HepG2 (cell line): ENCODE data around the gene CCDC8. TPM values are rescaled to one million over a fixed set of nuclear protein-coding genes. Genes with fewer than 3 reads are reported as not detected.

Source experiments
- ARID3A ChIP-seq: IDR thresholded peaks from 2 replicates; pipeline ENCODE4 v1.6.1; 2012; ENCODE audit warnings: low read depth, low read length, improper control_type of control experiment
- ARNTL ChIP-seq: sonication (generic); formaldehyde crosslinking; IDR thresholded peaks from 2 replicates; pipeline ENCODE4 v1.4.0; 2020; ENCODE audit warnings: mild to moderate bottlenecking, missing genetic modification reagents
- CBX2 ChIP-seq, 2 experiments: fragments of 200-600 bp in 1 of 2; sonication (generic); formaldehyde crosslinking in 1 of 2; IDR thresholded peaks; 2 replicates each; pipeline versions ENCODE4 v1.7.0 to v1.8.1; 2018 to 2022; ENCODE audit warnings: low read depth in 2 of 2, low read length in 1 of 2, mild to moderate bottlenecking in 1 of 2, missing genetic modification reagents in 1 of 2
- CBX5 ChIP-seq: sonication (generic); formaldehyde crosslinking; IDR thresholded peaks from 2 replicates; pipeline ENCODE4 v1.4.0; 2020; ENCODE audit warnings: missing genetic modification reagents, borderline replicate concordance
- HNF1A ChIP-seq, 2 experiments: sonication (generic) in 1 of 2; formaldehyde crosslinking in 1 of 2; IDR thresholded peaks; 2 replicates each; pipeline versions ENCODE4 v1.4.0 to v1.6.1; 2016 to 2020; ENCODE audit warnings: borderline replicate concordance in 1 of 2, low read depth in 1 of 2, mild to moderate bottlenecking in 1 of 2, missing genetic modification reagents in 1 of 2
- ISX ChIP-seq: sonication (generic); formaldehyde crosslinking; conservative IDR thresholded peaks from 2 replicates; pipeline ENCODE4 v1.5.0; 2020; ENCODE audit warnings: missing genetic modification reagents
- LCORL ChIP-seq, 2 experiments: fragments of 450-650 bp in 1 of 2; sonication (generic) in 1 of 2; formaldehyde crosslinking in 1 of 2; IDR thresholded peaks; 2 replicates each; pipeline versions ENCODE4 v1.5.0 to v1.6.1; 2017 to 2020; ENCODE audit warnings: antibody characterized with exemption in 1 of 2, missing genetic modification reagents in 1 of 2
- NONO ChIP-seq, 2 experiments: fragments of 450-650 bp in 1 of 2; sonication (generic) in 1 of 2; formaldehyde crosslinking in 1 of 2; IDR thresholded peaks in 1 of 2; conservative IDR thresholded peaks in 1 of 2; 2 replicates each; pipeline versions ENCODE4 v1.6.1 to v1.8.0; 2017 to 2022; ENCODE audit warnings: mild to moderate bottlenecking in 1 of 2, missing genetic modification reagents in 1 of 2, moderate library complexity in 1 of 2
- SNAPC4 ChIP-seq: sonication (generic); formaldehyde crosslinking; IDR thresholded peaks from 2 replicates; pipeline ENCODE4 v1.4.0; 2020; ENCODE audit warnings: mild to moderate bottlenecking, missing genetic modification reagents
- ZBTB3 ChIP-seq: sonication (generic); formaldehyde crosslinking; IDR thresholded peaks from 2 replicates; pipeline ENCODE4 v1.4.0; 2020; ENCODE audit warnings: low read depth, mild to moderate bottlenecking, moderate library complexity, missing genetic modification reagents, borderline replicate concordance
- ZBTB7B ChIP-seq: sonication (generic); formaldehyde crosslinking; IDR thresholded peaks from 2 replicates; pipeline ENCODE4 v1.4.0; 2020; ENCODE audit warnings: missing genetic modification reagents
- ZNF468 ChIP-seq: sonication (generic); formaldehyde crosslinking; IDR thresholded peaks from 2 replicates; pipeline ENCODE4 v1.8.0; 2022; ENCODE audit warnings: mild to moderate bottlenecking, moderate library complexity, missing genetic modification reagents
- ZNF607 ChIP-seq: sonication (generic); formaldehyde crosslinking; IDR thresholded peaks from 2 replicates; pipeline ENCODE4 v1.5.1; 2020; ENCODE audit warnings: missing genetic modification reagents, mild to moderate bottlenecking, borderline replicate concordance
- polyA plus RNA-seq, 8 experiments: library from polyadenylated mRNA; depleted of rRNA in 3 of 8; stranded (reverse) in 7 of 8; unstranded in 1 of 8; fragments of >200 nt; fragmentation: Illumina TruSeq in 4 of 8; extraction: Trizol in 4 of 8; gene quantifications; 2 replicates each; pipeline versions ENCODE4 v1.2.1 to v1.2.3, GENCODE V29; 2011 to 2016; ENCODE audit warnings: low read depth in 4 of 8, missing spikeins in 1 of 8, mixed read lengths in 1 of 8; ENCODE audit not compliant: insufficient read depth in 1 of 8
- total RNA-seq, 5 experiments: library from RNA; depleted of rRNA; stranded (reverse); fragments of >200 nt; fragmentation: Illumina TruSeq; extraction: Trizol; gene quantifications; 2 replicates each; pipeline ENCODE4 v1.2.3, GENCODE V29; 2016; ENCODE audit warnings: low read depth in 1 of 5

Gene CCDC8
- total and polyA plus RNA-seq, 2 of the 13 experiments (the other 11 are each of a cell fraction or from before 2014, with no cell fraction given), result 0.04 TPM; not detected in 1

- TF ChIP-seq NONO (IDR thresholded peaks at IDR 0.05) (no peak), NONO (CRISPR knock-in tag; conservative IDR thresholded peaks at IDR 0.05) (peak; percentile 34), ZNF468 (CRISPR knock-in tag) (peak; percentile 76; the same call in 1 of the 2 replicates), ARNTL (CRISPR knock-in tag) (peak; percentile 69; the same call in 1 of the 2 replicates), CBX2 (IDR thresholded peaks at IDR 0.05; ENCODE audit: low read depth, low read length) (no peak), CBX2 (CRISPR knock-in tag; IDR thresholded peaks at IDR 0.05; ENCODE audit: low read depth) (peak; percentile 55; the same call in 1 of the 2 replicates), ARID3A (no peak), ZBTB3 (peak; percentile 5; the same call in 1 of the 2 replicates), ISX (CRISPR knock-in tag) (0 out of 2 replicates have a peak, but pooled peaks have one; percentile 47), CBX5 (CRISPR knock-in tag) (no peak), LCORL (IDR thresholded peaks at IDR 0.05) (no peak), LCORL (CRISPR knock-in tag; IDR thresholded peaks at IDR 0.05) (0 out of 2 replicates have a peak, but pooled peaks have one; percentile 49), ZBTB7B (CRISPR knock-in tag) (peak; percentile 91), ZNF607 (peak; percentile 12; the same call in 1 of the 2 replicates), HNF1A (IDR thresholded peaks at IDR 0.05; ENCODE audit: low read depth) (no peak; the same call in 1 of the 2 replicates), HNF1A (CRISPR knock-in tag; IDR thresholded peaks at IDR 0.05; ENCODE audit: borderline replicate concordance) (peak; percentile 94; the same call in 1 of the 2 replicates), SNAPC4 (CRISPR knock-in tag) (0 out of 2 replicates have a peak, but pooled peaks have one; percentile 87)
Measured at GRCh38 chr19:46404055-46404752, 9.2 kb downstream of the CCDC8 start (continued).
